Measurements from ENCODE around the gene RPS6KA5. TPM values are rescaled to one million over a fixed set of nuclear protein-coding genes. Genes with fewer than 3 reads are reported as not detected.
A peak's percentile ranks its signal among the peaks of the same experiment; 100 is the strongest.

Gene RPS6KA5
- total RNA-seq, 1 experiment from 2014 or later, result 2.9 TPM

- H3K27me3 ChIP-seq, result no peaks in the 10 kb centered on the region
- no peak overlapping the region for H3K4me3 ChIP-seq
- DNase-seq, result no peak
- no peaks in the 10 kb centered on the region for H3K9me3 ChIP-seq
- H3K36me3 ChIP-seq, result no peaks in the 10 kb centered on the region
Measured at GRCh38 chr14:91078095-91078737, 17.8 kb upstream of the RPS6KA5 start.

GRCh38 chr14:91075553-91075952, 15.1 kb upstream of the RPS6KA5 start:
- no peak overlapping the region for H3K4me3 ChIP-seq
- H3K36me3 ChIP-seq, result no peaks in the 10 kb centered on the region
- DNase-seq, result no peak
- H3K27me3 ChIP-seq, result no peaks in the 10 kb centered on the region
- no peaks in the 10 kb centered on the region for H3K9me3 ChIP-seq

- DNase-seq, result no peak
- Histone ChIP-seq H3K27me3 (no peaks in the 10 kb centered on the region), H3K9me3 (no peaks in the 10 kb centered on the region), H3K4me3 (no peak overlapping the region), H3K36me3 (no peaks in the 10 kb centered on the region)
Measured at GRCh38 chr14:91070572-91070971, 10.1 kb upstream of the RPS6KA5 start.

GRCh38 chr14:91068642-91069041, 8.2 kb upstream of the RPS6KA5 start:
- H3K36me3 ChIP-seq, result no peaks in the 10 kb centered on the region
- no peaks in the 10 kb centered on the region for H3K27me3 ChIP-seq
- no peak overlapping the region for H3K4me3 ChIP-seq
- H3K9me3 ChIP-seq, result no peaks in the 10 kb centered on the region
- DNase-seq, result no peak

GRCh38 chr14:91067186-91067585, 6.7 kb upstream of the RPS6KA5 start:
- no peak for DNase-seq
- Histone ChIP-seq H3K9me3 (no peaks in the 10 kb centered on the region), H3K36me3 (no peaks in the 10 kb centered on the region), H3K27me3 (no peaks in the 10 kb centered on the region), H3K4me3 (no peak overlapping the region)

GRCh38 chr14:91065266-91065665, 4.8 kb upstream of the RPS6KA5 start:
- DNase-seq, result no peak
- no peaks in the 10 kb centered on the region for H3K36me3 ChIP-seq
- no peak overlapping the region for H3K4me3 ChIP-seq
- no peaks in the 10 kb centered on the region for H3K9me3 ChIP-seq
- no peaks in the 10 kb centered on the region for H3K27me3 ChIP-seq

GRCh38 chr14:91063119-91063518, 2.7 kb upstream of the RPS6KA5 start:
- H3K27me3 ChIP-seq, result no peaks in the 10 kb centered on the region
- no peak overlapping the region for H3K4me3 ChIP-seq
- H3K36me3 ChIP-seq, result no peaks in the 10 kb centered on the region
- no peak for DNase-seq
- no peaks in the 10 kb centered on the region for H3K9me3 ChIP-seq

GRCh38 chr14:91062600-91062999, 2.2 kb upstream of the RPS6KA5 start:
- Histone ChIP-seq H3K27me3 (no peaks in the 10 kb centered on the region), H3K9me3 (no peaks in the 10 kb centered on the region), H3K4me3 (no peak overlapping the region), H3K36me3 (no peaks in the 10 kb centered on the region)
- no peak for DNase-seq

GRCh38 chr14:91061056-91061887, 831 bp upstream of the RPS6KA5 start:
- H3K4me3 ChIP-seq, result peak overlapping the region; percentile 49
- H3K36me3 ChIP-seq, result no peaks in the 10 kb centered on the region
- no peaks in the 10 kb centered on the region for H3K9me3 ChIP-seq
- DNase-seq, result no peak
- H3K27me3 ChIP-seq, result no peaks in the 10 kb centered on the region

GRCh38 chr14:91059576-91060350, 678 bp downstream of the RPS6KA5 start:
- H3K4me3 ChIP-seq, result peak overlapping the region; percentile 88
- no peaks in the 10 kb centered on the region for H3K36me3 ChIP-seq
- no peaks in the 10 kb centered on the region for H3K27me3 ChIP-seq
- no peaks in the 10 kb centered on the region for H3K9me3 ChIP-seq
- DNase-seq, result no peak

GRCh38 chr14:91058042-91058581, 2.3 kb downstream of the RPS6KA5 start:
- Histone ChIP-seq H3K27me3 (no peaks in the 10 kb centered on the region), H3K36me3 (no peaks in the 10 kb centered on the region), H3K9me3 (no peaks in the 10 kb centered on the region), H3K4me3 (no peak overlapping the region)
- DNase-seq, result no peak

- no peaks in the 10 kb centered on the region for H3K27me3 ChIP-seq
- no peak overlapping the region for H3K4me3 ChIP-seq
- DNase-seq, result no peak
- no peaks in the 10 kb centered on the region for H3K36me3 ChIP-seq
- no peaks in the 10 kb centered on the region for H3K9me3 ChIP-seq
Measured at GRCh38 chr14:91056361-91056760, 4.1 kb downstream of the RPS6KA5 start.

GRCh38 chr14:91055016-91055415, 5.4 kb downstream of the RPS6KA5 start:
- Histone ChIP-seq H3K27me3 (no peaks in the 10 kb centered on the region), H3K9me3 (no peaks in the 10 kb centered on the region), H3K36me3 (no peaks in the 10 kb centered on the region), H3K4me3 (no peak overlapping the region)
- no peak for DNase-seq

GRCh38 chr14:91048676-91049075, 11.8 kb downstream of the RPS6KA5 start:
- Histone ChIP-seq H3K9me3 (no peaks in the 10 kb centered on the region), H3K4me3 (no peak overlapping the region), H3K27me3 (no peaks in the 10 kb centered on the region), H3K36me3 (no peaks in the 10 kb centered on the region)
- no peak for DNase-seq

- Histone ChIP-seq H3K27me3 (no peaks in the 10 kb centered on the region), H3K36me3 (no peaks in the 10 kb centered on the region), H3K4me3 (no peak overlapping the region), H3K9me3 (no peaks in the 10 kb centered on the region)
- DNase-seq, result no peak
Measured at GRCh38 chr14:91048265-91048664, 12.2 kb downstream of the RPS6KA5 start.

- Histone ChIP-seq H3K27me3 (no peaks in the 10 kb centered on the region), H3K4me3 (no peak overlapping the region), H3K9me3 (no peaks in the 10 kb centered on the region), H3K36me3 (no peaks in the 10 kb centered on the region)
- no peak for DNase-seq
Measured at GRCh38 chr14:91047174-91047753, 13.2 kb downstream of the RPS6KA5 start.
